HG02970 (cell line): ENCODE results near the gene MAP2K3.

Experiments
- ATAC-seq: cut with Tn5 transposase; IDR thresholded peaks from one replicate; pipeline ENCODE4 v1.9.1; 2021; ENCODE audit warnings: mild to moderate bottlenecking, moderate library complexity, moderate number of reproducible peaks; ENCODE audit not compliant: unreplicated experiment, low FRiP score

Gene MAP2K3

GRCh38 chr17:21280081-21280518 lies 4.4 kb upstream of the MAP2K3 start:
- ATAC-seq: peak; percentile 24

- no peak for ATAC-seq
Measured at GRCh38 chr17:21282231-21282630, 2.3 kb upstream of the MAP2K3 start.

GRCh38 chr17:21282850-21283249 lies 1.7 kb upstream of the MAP2K3 start:
- no peak for ATAC-seq

GRCh38 chr17:21283482-21284318 lies 811 bp upstream of the MAP2K3 start:
- no peak for ATAC-seq

- no peak for ATAC-seq
Measured at GRCh38 chr17:21285164-21286065, 904 bp downstream of the MAP2K3 start.

GRCh38 chr17:21286066-21286770 lies 1.7 kb downstream of the MAP2K3 start:
- no peak for ATAC-seq

- no peak for ATAC-seq
Measured at GRCh38 chr17:21286909-21287702, 2.6 kb downstream of the MAP2K3 start.

- ATAC-seq: peak; percentile 34
Measured at GRCh38 chr17:21287703-21288449, 3.4 kb downstream of the MAP2K3 start.

GRCh38 chr17:21288571-21289017 lies 4.1 kb downstream of the MAP2K3 start:
- ATAC-seq: peak; percentile 14

GRCh38 chr17:21289175-21289901 lies 4.8 kb downstream of the MAP2K3 start:
- ATAC-seq: no peak

GRCh38 chr17:21289902-21290571 lies 5.5 kb downstream of the MAP2K3 start:
- no peak for ATAC-seq

- ATAC-seq: no peak
Measured at GRCh38 chr17:21291357-21291756, 6.8 kb downstream of the MAP2K3 start.

GRCh38 chr17:21291862-21292261 lies 7.4 kb downstream of the MAP2K3 start:
- no peak for ATAC-seq

GRCh38 chr17:21292867-21293830 lies 8.6 kb downstream of the MAP2K3 start:
- ATAC-seq: no peak

- no peak for ATAC-seq
Measured at GRCh38 chr17:21293831-21294210, 9.3 kb downstream of the MAP2K3 start.

- ATAC-seq: no peak
Measured at GRCh38 chr17:21294321-21295035, 10.0 kb downstream of the MAP2K3 start.
